Ovary (tissue), 3 donors: ENCODE results near the gene TAF3.

Experiments
- POLR2A ChIP-seq: fragments of 450-650 bp; IDR thresholded peaks from one replicate; pipeline ENCODE4 v1.6.1; 2017; ENCODE audit warnings: antibody characterized with exemption, mild to moderate bottlenecking, moderate library complexity
- TF ChIP-seq, protein P1 (sequence below), 3 donors: fragments of 450-650 bp in 2 of 3; fragments of 200-600 bp in 1 of 3; IDR thresholded peaks; one replicate each; pipeline versions ENCODE4 v1.5.1 to v1.8.0; 2016 to 2022; ENCODE audit warnings: antibody characterized with exemption in 3 of 3, mild to moderate bottlenecking in 1 of 3
- donor health status: DM: no; HTN: no; CAD: no.

DNA sequence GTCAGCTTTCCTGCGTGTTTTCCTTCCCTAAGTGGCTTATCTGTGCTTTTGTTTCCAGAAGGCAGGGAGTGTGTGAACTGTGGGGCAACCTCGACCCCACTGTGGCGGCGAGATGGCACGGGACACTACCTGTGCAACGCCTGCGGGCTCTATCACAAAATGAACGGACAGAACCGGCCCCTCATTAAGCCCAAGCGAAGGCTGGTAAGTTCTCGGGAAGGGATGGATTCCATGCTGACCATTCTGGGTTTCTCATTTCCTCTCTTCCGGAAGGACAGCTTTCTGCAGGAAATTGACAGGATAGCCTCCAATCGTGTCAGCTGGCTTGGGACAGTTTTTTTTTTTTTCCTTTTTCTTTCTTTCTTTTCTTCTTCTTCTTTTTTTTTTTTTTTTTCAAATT, 245.6 kb downstream of the TAF3 start:
- TF ChIP-seq, protein P1, sequence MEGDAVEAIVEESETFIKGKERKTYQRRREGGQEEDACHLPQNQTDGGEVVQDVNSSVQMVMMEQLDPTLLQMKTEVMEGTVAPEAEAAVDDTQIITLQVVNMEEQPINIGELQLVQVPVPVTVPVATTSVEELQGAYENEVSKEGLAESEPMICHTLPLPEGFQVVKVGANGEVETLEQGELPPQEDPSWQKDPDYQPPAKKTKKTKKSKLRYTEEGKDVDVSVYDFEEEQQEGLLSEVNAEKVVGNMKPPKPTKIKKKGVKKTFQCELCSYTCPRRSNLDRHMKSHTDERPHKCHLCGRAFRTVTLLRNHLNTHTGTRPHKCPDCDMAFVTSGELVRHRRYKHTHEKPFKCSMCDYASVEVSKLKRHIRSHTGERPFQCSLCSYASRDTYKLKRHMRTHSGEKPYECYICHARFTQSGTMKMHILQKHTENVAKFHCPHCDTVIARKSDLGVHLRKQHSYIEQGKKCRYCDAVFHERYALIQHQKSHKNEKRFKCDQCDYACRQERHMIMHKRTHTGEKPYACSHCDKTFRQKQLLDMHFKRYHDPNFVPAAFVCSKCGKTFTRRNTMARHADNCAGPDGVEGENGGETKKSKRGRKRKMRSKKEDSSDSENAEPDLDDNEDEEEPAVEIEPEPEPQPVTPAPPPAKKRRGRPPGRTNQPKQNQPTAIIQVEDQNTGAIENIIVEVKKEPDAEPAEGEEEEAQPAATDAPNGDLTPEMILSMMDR (IDR thresholded peaks at IDR 0.05), result no peak
- TF ChIP-seq POLR2A, result no peak
